SJSA1 (cell line): Measurements from ENCODE around the gene GLRA1. TPM values are rescaled to one million over a fixed set of nuclear protein-coding genes. Genes with fewer than 3 reads are reported as not detected.
A peak's percentile ranks its signal among the peaks of the same experiment; 100 is the strongest.
"Not testable (repeated sequence)": the region's sequence is repeated elsewhere in the genome, so short reads cannot be mapped to it uniquely, and the experiment has no call there.

Experiments used
- DNase-seq, 2 experiments: peaks; one replicate each; pipeline ENCODE4 v3.0.0-alpha.2; 2015 to 2020; ENCODE audit warnings: low spot score in 2 of 2, low read depth in 1 of 2
- H3K27ac ChIP-seq: fragments of 250-450 bp; sonication (Bioruptor Pico); 2 replicates; pipeline ENCODE4 v1.5.1; 2020; ENCODE audit warnings: mild to moderate bottlenecking, moderate library complexity
- H3K27me3 ChIP-seq: fragments of 250-450 bp; sonication (Bioruptor Pico); replicated peaks from 2 replicates; pipeline ENCODE4 v1.5.1; 2020; ENCODE audit warnings: mild to moderate bottlenecking, moderate library complexity
- H3K36me3 ChIP-seq: fragments of 250-450 bp; sonication (Bioruptor Pico); 2 replicates; pipeline ENCODE4 v1.5.1; 2020; ENCODE audit warnings: mild to moderate bottlenecking
- H3K4me1 ChIP-seq: fragments of 250-450 bp; sonication (Bioruptor Pico); replicated peaks from 2 replicates; pipeline ENCODE4 v1.6.1; 2021; ENCODE audit warnings: mild to moderate bottlenecking
- H3K4me3 ChIP-seq: fragments of 250-450 bp; sonication (Bioruptor Pico); 2 replicates; pipeline ENCODE4 v1.5.1; 2020; ENCODE audit warnings: mild to moderate bottlenecking
- H3K9me3 ChIP-seq: fragments of 250-450 bp; sonication (Bioruptor Pico); replicated peaks from 2 replicates; pipeline ENCODE4 v1.5.1; 2020; ENCODE audit warnings: mild to moderate bottlenecking
- total RNA-seq: library from RNA; depleted of rRNA; stranded (reverse); fragments of >200 nt; shearing (Covaris generic); gene quantifications from 2 replicates; pipeline ENCODE4 v1.2.3, GENCODE V29; 2014

Gene GLRA1
- total RNA-seq, 1 experiment from 2014 or later: not detected

DNA sequence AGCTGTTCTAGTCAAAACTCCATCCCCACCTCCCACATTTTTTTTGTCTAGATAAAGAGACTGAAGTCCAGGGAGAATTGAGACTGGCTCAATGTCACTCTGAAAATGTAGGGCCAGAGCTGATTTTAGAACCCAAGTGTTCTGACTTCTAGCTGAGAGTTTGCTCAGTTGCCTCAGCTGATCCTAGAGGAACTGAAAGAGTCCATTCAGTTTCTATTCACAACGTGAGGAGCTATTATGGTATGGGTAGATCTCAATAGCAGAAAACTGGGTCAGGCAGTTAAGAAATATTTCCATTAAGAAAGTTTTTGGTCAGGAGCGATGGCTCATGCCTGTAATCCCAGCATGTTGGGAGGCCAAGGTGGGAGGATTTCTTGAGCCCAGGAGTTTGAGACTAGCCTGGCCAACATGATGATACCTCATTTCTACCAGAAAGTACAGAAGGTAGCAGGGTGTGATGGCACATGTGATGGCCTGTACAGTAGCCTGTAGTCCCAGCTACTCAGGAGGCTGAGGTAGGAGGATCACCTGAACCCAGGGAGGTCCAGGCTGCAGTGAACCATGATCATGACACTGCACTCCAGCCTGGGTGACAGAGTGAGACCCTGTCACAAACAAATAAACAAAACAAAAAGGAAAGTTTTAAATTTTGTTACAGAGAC is 61.7 kb downstream of the GLRA1 start:
- H3K9me3 ChIP-seq: no peaks in the 10 kb centered on the region

DNA sequence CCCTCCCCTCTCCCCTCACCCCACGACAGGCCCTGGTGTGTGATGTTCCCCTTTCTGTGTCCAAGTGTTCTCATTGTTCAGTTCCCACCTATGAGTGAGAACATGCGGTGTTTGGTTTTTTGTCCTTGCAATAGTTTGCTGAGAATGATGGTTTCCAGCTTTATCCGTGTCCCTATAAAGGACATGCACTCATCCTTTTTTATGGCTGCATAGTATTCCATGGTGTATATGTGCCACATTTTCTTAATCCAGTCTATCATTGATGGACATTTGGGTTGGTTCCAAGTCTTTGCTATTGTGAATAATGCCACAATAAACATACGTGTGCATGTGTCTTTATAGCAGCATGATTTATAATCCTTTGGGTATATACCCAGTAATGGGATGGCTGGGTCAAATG is 63.8 kb downstream of the GLRA1 start:
- not testable (repeated sequence) for H3K27ac ChIP-seq, H3K4me3 ChIP-seq, H3K27me3 ChIP-seq, H3K36me3 ChIP-seq, H3K9me3 ChIP-seq, DNase-seq, H3K4me1 ChIP-seq

More for the DNA sequence above, 61.7 kb downstream of the GLRA1 start:
- no peaks in the 10 kb centered on the region; the same call in 1 of the 2 replicates for H3K27me3 ChIP-seq
- no peaks in the 10 kb centered on the region for H3K4me1 ChIP-seq
- H3K27ac ChIP-seq: no peak overlapping the region
- H3K36me3 ChIP-seq: no peaks in the 10 kb centered on the region
- no peak for DNase-seq
- H3K4me3 ChIP-seq: no peak overlapping the region

GRCh38 chr5:151856861-151857260 is 67.8 kb downstream of the GLRA1 start:
- no peak for DNase-seq
- H3K4me1 ChIP-seq: no peaks in the 10 kb centered on the region

DNA sequence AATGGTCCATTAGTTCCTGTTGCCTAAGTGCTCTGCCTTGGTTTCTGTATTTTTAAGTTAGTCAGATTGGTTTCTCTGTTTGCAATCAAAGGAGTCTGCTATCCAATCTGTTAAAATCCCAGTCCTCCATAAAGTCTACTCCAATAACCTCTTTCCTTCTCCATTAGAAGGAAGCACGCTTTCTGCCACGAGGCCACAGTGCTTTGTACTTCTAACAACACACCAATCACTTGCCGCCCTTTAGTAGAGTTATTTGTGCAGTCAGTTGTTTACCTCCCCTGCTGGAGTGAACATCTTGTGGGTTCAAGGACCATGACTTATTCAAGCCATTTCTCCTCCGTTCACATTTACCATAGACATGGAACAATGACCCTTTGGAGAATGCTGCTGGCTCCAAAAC is 69.0 kb downstream of the GLRA1 start:
- H3K27me3 ChIP-seq: 0 out of 2 replicates have a peak, but pooled peaks cover 2% of the 10 kb centered on the region
- DNase-seq: no peak
- no peaks in the 10 kb centered on the region for H3K9me3 ChIP-seq
- H3K27ac ChIP-seq: no peak overlapping the region
- no peaks in the 10 kb centered on the region for H3K36me3 ChIP-seq
- H3K4me1 ChIP-seq: no peaks in the 10 kb centered on the region
- no peak overlapping the region for H3K4me3 ChIP-seq

More at GRCh38 chr5:151856861-151857260, 67.8 kb downstream of the GLRA1 start:
- H3K27ac ChIP-seq: no peak overlapping the region
- no peaks in the 10 kb centered on the region for H3K9me3 ChIP-seq
- H3K27me3 ChIP-seq: 0 out of 2 replicates have a peak, but pooled peaks cover 2% of the 10 kb centered on the region
- H3K4me3 ChIP-seq: no peak overlapping the region
- no peaks in the 10 kb centered on the region for H3K36me3 ChIP-seq

DNA sequence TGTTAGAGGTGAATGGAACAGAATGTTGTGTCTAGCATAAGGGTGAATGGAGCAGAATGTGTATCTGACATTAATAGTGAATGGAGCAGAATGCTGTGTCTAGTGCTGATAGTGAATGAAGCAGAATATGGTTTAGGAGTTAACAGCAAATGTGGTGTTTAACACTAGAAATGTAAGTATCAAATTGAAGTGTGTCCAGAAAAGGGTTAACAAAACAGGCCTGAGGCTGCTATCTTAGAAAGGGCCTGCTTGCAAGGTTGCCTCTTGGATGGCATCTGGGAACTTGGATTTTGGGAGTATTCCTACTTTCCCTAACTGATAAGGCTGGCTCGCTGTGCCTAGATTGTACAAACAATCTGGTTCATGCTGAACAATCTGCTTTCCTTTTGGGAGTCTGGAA is 76.8 kb downstream of the GLRA1 start:
- Histone ChIP-seq H3K4me1 (no peaks in the 10 kb centered on the region), H3K9me3 (no peaks in the 10 kb centered on the region), H3K27me3 (0 out of 2 replicates have a peak, but pooled peaks cover 2% of the 10 kb centered on the region), H3K36me3 (no peaks in the 10 kb centered on the region), H3K27ac (no peak overlapping the region), H3K4me3 (no peak overlapping the region)
- DNase-seq: no peak

GRCh38 chr5:151846765-151847164 is 77.9 kb downstream of the GLRA1 start:
- no peaks in the 10 kb centered on the region for H3K9me3 ChIP-seq
- H3K4me3 ChIP-seq: no peak overlapping the region
- no peaks in the 10 kb centered on the region for H3K4me1 ChIP-seq
- DNase-seq: no peak
- H3K27me3 ChIP-seq: no peaks in the 10 kb centered on the region
- H3K36me3 ChIP-seq: no peaks in the 10 kb centered on the region
- no peak overlapping the region for H3K27ac ChIP-seq

DNA sequence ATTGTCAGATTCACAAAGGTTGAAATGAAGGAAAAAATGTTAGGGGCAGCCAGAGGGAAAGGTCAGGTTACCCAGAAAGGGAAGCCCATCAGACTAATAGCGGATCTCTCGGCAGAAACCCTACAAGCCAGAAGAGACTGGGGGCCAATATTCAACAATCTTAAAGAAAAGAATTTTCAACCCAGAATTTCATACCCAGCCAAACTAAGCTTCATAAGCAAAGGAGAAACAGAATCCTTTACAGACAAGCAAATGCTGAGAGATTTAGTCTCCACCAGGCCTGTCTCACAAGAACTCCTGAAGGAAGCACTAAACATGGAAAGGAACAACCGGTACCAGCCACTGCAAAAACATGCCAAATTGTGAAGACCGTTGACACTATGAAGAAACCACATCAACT is 91.8 kb downstream of the GLRA1 start:
- H3K36me3 ChIP-seq, H3K4me3 ChIP-seq, H3K27me3 ChIP-seq, H3K27ac ChIP-seq, H3K4me1 ChIP-seq, DNase-seq: not testable (repeated sequence)
- peaks cover 14% of the 10 kb centered on the region for H3K9me3 ChIP-seq

DNA sequence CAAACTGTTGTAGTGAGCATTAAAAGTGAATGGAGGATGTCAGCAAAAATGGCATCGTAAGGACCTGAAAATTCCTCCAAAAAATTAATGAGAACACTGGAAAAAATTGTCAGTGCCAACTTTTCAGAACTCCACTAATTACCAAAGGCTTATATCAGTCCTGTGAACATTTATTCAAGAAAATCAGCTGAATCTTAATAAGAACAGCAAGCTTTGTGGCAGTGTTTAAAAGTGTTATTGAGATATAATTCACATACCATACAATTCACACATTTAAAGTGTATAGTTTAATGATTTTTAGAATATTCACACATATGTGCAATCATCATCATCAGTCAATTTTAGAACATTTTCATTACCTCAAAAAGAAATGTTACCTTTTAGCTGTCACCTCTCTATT is 95.3 kb downstream of the GLRA1 start:
- H3K27me3 ChIP-seq: no peaks in the 10 kb centered on the region
- H3K9me3 ChIP-seq: peaks cover 14% of the 10 kb centered on the region
- no peak overlapping the region for H3K27ac ChIP-seq
- no peaks in the 10 kb centered on the region for H3K36me3 ChIP-seq
- no peak overlapping the region for H3K4me3 ChIP-seq
- no peak for DNase-seq
- no peaks in the 10 kb centered on the region for H3K4me1 ChIP-seq

DNA sequence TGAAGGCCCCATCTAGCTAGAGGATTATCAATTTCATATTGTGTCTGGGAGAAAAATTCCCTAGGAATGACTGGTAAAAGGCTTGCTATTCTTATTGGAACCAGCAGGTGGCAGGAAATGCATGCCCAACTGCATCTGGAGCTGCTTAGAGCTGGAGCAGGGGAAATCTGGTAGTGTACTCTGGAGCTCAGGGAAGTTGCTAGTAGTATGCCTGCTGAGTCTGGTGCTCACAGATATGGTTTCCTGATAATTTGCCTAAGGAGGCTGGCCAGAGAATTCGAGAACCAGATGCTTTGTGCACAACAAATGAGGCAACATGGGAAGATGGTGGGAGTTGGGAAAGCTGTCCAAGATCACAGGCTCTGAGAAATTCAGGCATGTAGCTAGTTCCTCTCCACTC is 99.2 kb downstream of the GLRA1 start:
- Histone ChIP-seq H3K27ac (no peak overlapping the region), H3K36me3 (no peaks in the 10 kb centered on the region), H3K27me3 (no peaks in the 10 kb centered on the region), H3K4me3 (no peak overlapping the region), H3K4me1 (no peaks in the 10 kb centered on the region), H3K9me3 (0 out of 2 replicates have a peak, but pooled peaks cover 2% of the 10 kb centered on the region)
- DNase-seq: peak; percentile 57 to 71

GRCh38 chr5:151822141-151822540 is 102.5 kb downstream of the GLRA1 start:
- Histone ChIP-seq H3K9me3 (no peaks in the 10 kb centered on the region), H3K36me3 (peaks cover 1% of the 10 kb centered on the region; the same call in 1 of the 2 replicates), H3K27me3 (no peaks in the 10 kb centered on the region), H3K4me3 (no peak overlapping the region), H3K27ac (no peak overlapping the region), H3K4me1 (no peaks in the 10 kb centered on the region)
- DNase-seq: no peak

DNA sequence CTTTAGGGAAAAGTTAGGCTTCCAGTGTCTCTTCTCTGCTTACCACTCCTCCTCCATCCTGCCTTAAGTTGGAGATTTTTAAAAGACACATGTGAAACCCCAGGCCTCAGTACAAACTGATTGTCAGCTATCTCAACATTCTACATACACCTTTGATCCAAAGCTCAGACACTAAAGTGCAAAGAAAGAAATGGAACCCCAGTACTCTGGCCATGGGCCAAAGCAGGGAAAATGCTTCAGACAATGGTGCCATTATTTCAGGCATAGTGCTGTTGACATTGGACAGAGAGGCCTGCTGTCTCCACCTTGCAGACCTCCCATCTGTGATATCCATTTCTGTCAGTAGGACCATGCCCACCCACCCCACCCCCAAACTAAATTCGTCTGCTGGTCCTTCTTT is 103.7 kb downstream of the GLRA1 start:
- no peaks in the 10 kb centered on the region for H3K27me3 ChIP-seq
- H3K36me3 ChIP-seq: peaks cover 12% of the 10 kb centered on the region
- no peaks in the 10 kb centered on the region for H3K9me3 ChIP-seq
- no peak overlapping the region for H3K4me3 ChIP-seq
- H3K27ac ChIP-seq: no peak overlapping the region
- DNase-seq: no peak
- H3K4me1 ChIP-seq: no peaks in the 10 kb centered on the region

DNA sequence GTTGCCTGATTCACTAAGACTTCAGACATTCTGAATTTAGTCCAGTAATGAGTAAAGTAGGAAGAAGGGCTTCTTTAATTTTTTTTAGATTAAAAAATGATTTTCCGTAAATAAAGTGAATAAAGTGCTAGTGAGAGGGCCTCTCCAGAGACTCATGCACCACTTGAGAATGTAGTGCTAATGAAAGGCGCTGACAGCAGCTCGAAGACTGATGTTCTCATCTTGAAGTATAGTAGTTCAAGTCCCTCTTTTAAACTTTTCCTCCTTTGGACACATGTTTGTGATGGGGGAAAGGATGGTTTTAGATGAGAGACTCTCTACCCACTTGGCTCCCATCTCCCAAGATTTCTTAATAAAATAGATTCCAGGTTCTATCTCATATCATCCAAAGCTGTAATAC is 104.4 kb downstream of the GLRA1 start:
- Histone ChIP-seq H3K4me3 (no peak overlapping the region), H3K27ac (no peak overlapping the region), H3K9me3 (no peaks in the 10 kb centered on the region), H3K27me3 (no peaks in the 10 kb centered on the region), H3K36me3 (peaks cover 17% of the 10 kb centered on the region), H3K4me1 (no peaks in the 10 kb centered on the region)
- DNase-seq: no peak

GRCh38 chr5:151819830-151820229 is 104.8 kb downstream of the GLRA1 start:
- Histone ChIP-seq H3K27me3 (no peaks in the 10 kb centered on the region), H3K4me1 (no peaks in the 10 kb centered on the region), H3K36me3 (peaks cover 22% of the 10 kb centered on the region), H3K9me3 (no peaks in the 10 kb centered on the region), H3K27ac (no peak overlapping the region), H3K4me3 (no peak overlapping the region)
- no peak for DNase-seq

- H3K27ac ChIP-seq: no peak overlapping the region
- H3K36me3 ChIP-seq: peaks cover 69% of the 10 kb centered on the region
- H3K4me1 ChIP-seq: no peaks in the 10 kb centered on the region
- H3K27me3 ChIP-seq: no peaks in the 10 kb centered on the region
- no peak overlapping the region for H3K4me3 ChIP-seq
- DNase-seq: no peak
- H3K9me3 ChIP-seq: no peaks in the 10 kb centered on the region
Measured at GRCh38 chr5:151815051-151815450, 109.6 kb downstream of the GLRA1 start.
